ENCODE data around the gene LIPA.

DNA sequence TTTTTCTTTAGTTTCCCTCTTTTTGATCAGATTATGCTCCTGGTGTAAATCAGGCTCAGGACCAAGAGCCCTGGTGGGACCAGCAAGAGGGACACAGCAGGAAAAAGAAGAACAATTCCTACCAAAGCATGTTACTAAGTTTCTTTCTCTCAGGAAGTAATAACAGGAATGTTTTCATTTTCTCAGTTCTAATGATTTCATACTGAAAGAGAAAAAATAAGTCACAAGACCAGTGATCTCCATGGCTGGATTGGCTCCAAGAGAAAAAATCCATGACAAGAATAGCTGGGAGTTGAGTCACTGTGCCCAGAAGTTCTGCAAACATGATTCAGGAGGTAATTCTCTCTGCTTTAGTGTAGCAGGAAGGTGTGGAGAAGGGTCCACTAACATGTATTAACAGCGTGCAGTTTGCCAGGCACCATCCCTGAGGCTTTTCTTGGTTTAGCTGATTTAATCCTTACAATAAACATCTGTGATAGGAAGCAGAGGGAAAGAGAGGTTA, 26.5 kb upstream of the LIPA start:
- TF ChIP-seq DNMT1 (IDR thresholded peaks at IDR 0.05) (no peak), LEF1 (IDR thresholded peaks at IDR 0.05) (no peak), YY1 (IDR thresholded peaks at IDR 0.05; ENCODE audit: borderline replicate concordance in 1 of 3, control insufficient read depth in 1 of 3, extremely low read depth in 1 of 3, insufficient read depth in 3 of 3, insufficient read length in 1 of 3, insufficient replicate concordance in 2 of 3, low read depth in 1 of 3, low read length in 2 of 3) (no peak), CBX1 (IDR thresholded peaks at IDR 0.05; ENCODE audit: low read depth) (no peak), ZNF121 (CRISPR knock-in tag; conservative IDR thresholded peaks at IDR 0.05) (no peak), ZFP36 (IDR thresholded peaks at IDR 0.05; ENCODE audit: low read depth, low read length, partially characterized antibody) (no peak), CTCF (IDR thresholded peaks at IDR 0.05 in 2 of 3, conservative IDR thresholded peaks at IDR 0.05 in 1 of 3; ENCODE audit: insufficient read depth in 2 of 3, low read depth in 1 of 3, low read length in 3 of 3) (no peak), CREM (IDR thresholded peaks at IDR 0.05; ENCODE audit: low read depth) (no peak), ZBTB11 (CRISPR knock-in tag; IDR thresholded peaks at IDR 0.05) (no peak), MBD1 (CRISPR knock-in tag; IDR thresholded peaks at IDR 0.05) (no peak), TCF7L2 (IDR thresholded peaks at IDR 0.05; ENCODE audit: low read depth, low read length) (no peak), FOXJ3 (CRISPR knock-in tag; IDR thresholded peaks at IDR 0.05) (no peak)

All from K562 (cell line).